CD4-positive, alpha-beta T cell treated with Interleukin-2 at 100 ng/mL for 4 hours (primary cell): ENCODE measurements around the gene TNS1.

Source experiments
- DNase-seq: peaks from one replicate; pipeline ENCODE4 v3.0.0-alpha.2; 2020; ENCODE audit warnings: low spot score

The TNS1 gene

DNA sequence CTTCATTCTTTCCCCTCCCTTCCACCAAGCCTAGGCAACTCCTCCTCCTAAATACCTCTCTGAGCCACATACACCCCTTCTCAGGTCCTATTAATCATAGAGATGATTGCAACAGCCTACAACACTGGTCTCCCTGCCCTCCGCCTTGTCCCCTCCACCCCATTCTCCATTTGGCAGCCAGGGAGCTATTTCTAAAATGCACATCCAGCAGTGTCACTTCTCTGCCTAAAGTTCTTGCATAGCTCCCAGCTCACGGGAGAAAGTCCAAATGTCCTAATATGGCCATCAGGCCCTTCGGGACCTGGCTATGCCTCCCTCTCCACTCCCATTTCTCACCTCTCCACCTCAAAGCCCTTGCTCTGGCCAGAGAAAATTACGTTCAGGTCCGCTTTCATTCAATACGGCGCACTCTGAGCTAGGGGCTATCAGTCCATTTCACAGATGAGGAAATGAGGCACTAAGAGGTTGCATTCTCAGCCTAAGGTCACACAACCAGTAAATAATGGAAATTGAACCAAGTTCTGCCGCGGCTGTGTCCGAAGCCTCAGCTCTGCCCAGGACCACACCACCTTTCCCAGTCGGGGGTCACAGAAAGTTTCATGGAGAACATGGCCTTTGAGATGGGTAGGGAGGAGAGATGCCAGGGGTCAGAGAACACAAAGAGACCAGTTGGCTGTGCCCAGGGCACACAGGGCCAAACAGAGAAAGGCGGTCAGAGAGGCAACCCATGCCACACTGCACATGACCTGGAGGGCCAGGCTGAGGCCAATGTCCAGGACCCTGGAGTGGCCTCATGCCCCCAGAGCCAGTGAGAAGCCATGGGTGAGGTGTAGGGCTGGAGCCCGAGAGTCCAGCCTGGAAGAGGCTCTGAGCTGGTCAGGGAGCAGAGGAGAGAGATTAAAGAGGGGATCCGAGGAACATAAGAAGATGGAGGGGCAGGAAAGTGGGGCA lies 72.8 kb downstream of the TNS1 start:
- DNase-seq: no peak

DNA sequence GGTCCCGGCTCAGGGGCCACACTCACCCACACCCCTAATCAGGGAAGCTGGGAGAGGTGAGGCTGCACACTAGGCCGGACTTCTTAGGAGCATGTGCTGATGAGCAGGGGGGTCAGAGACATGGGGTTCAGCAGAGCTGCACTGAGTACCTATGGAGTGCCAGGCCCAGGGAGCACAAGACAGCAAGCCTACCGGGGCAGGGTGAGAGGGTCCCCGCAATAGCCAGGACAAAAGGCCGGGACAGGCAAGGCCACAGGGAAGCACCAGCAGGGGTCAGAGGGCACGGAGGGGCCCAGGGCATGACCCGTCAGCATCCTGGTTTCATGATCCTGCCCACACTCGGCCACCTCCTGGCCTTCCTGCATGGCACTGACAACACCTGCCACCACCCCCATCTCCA lies 73.5 kb downstream of the TNS1 start:
- no peak for DNase-seq

DNA sequence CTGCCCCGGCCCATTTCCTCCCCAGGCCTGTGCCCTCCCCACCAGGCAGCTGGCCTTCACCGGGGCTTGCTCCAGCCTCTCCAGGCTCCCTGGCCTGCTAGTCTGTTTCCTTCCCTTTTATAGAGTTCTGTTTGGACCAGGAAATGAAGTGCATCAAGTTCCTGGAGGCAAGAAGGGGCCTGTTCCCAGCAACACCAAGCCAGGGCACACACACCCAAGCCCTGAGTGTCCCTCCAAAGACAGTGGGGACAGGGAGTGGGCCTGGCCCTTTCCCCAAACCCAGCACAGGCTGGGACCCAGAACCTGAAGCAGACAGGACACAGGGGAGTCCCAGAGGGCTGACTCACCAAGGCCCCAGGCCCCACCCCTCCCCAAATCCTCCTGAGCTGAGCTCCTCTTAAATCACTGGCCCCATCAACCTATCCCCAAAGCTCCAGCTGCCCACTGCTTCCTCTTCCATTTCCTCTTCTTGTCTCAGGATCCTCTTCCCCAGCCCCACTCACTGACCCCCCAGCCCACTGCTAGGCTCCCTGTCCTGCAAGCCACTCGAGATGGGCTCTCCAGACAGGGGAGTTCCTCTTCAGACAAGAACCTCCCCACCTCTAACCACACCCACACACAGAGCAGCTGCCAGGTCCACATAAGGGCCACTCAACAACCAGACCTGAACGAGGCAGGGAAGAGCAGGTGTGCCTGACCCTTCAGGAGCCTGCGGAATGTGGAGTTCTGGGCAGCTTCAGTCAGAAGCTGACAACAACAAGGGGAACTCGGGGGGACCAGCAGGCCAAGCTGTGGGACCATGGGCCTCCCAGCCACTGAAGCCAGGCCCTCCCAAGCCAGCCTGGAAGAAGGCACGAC lies 74.2 kb downstream of the TNS1 start:
- no peak for DNase-seq

DNA sequence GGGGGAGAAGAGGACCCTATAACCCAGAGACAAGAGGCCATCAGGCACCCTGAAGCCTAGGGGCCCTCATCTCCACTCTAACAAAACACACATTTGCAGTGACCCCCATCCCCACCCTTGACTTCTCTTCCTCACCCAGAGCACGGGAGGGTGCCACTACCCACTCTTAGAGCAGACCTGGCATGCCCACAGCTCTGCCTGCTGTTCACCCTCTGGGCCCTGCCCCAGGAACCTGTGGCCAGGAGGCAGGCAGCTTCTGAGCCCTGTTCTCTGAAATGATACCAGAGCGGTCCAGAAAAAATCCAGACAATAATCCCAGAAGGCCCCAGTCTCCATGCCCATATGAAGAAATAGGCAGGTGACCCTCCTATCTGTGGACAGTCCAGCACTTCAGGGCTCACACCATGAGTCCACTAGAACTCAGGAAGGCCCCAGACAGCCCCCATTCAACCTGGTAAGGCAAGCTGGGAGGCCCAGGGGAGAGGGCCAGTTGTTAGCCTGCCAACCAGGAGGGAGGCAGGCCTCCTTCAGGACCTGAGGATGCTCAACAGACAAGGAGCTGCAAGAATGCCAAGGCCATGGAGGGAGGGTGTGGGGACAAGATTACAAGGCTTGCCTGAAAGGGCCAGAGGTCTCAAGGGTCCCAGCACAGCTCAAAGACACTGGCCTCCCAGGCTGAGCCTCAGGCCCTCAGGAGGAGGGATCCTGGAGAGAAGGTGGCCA lies 75.0 kb downstream of the TNS1 start:
- DNase-seq: no peak

DNA sequence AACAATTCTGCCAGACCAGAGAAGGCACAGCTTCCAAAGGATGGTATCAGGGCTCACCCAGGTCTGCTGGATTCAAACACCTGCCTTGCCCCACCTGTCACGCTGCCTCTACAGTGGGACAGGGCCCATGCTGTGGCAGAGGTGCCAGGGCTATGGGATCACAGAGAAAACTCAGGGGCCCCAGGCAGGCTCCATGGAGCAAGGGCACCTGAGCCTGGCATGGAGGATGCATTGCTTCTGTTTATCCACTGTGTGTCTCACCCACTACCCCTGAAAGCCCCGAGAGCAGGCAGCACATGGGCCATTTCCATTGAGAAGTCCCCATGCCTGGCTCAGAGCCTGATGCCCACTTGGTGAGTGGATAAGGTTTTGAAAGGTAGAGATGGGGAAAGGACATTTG lies 76.0 kb downstream of the TNS1 start:
- DNase-seq: no peak

DNA sequence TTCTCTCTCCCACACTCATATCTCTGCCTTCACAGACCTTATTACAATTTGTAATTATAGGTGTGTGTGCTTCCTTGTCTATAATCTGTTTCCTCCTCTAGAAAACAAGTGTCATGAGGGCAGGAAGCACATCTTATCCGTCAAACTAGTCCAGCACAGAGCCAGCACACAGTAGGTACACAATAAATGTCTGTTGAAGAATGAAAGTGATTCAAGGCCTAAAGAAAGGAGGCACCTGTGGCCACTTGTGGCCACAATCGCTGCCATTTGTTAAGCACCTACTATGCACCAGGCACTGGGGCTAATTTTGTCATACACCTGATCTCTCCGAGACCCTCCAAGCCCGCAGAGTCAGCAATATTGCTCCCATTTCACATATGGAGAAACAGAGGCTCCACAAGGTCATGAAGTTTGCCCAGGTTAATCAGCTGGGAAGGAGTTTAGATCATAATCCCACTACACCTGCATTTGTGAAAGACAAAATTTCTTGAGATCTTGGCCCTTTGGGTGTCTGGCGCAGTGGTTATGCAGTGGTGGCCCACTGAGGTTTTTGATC lies 78.4 kb downstream of the TNS1 start:
- DNase-seq: no peak

DNA sequence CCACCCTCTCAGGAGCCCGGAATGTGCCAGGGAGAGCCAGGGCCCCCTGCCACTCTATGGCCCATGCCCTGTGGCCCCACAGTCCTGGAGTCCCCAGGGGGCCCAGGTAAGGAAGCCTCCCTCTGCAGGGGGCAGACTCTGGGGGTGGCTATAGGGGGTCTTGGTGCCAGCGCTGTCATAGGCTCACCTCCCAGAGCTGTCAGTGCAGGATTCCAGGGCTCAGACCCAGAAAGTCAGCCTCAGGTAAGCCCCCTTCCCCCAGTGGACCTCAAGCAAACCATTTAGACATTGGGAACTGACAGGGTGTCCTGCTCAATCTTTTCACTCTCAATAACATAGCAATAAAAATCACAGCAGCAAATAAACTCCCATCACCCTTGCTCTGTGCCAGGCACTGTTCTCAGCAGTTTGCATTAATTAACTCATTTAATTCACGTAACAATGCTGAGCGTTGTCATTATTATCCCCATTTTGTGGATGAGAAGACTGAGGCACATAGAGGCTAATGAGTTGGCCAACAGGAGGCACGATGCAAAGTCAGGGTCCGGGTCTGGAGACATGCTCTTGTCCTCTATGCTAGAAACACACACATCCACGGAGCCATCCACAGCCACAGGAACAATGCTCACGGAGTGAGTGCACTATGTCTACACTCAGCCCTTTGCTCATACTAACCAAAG lies 79.6 kb downstream of the TNS1 start:
- no peak for DNase-seq

DNA sequence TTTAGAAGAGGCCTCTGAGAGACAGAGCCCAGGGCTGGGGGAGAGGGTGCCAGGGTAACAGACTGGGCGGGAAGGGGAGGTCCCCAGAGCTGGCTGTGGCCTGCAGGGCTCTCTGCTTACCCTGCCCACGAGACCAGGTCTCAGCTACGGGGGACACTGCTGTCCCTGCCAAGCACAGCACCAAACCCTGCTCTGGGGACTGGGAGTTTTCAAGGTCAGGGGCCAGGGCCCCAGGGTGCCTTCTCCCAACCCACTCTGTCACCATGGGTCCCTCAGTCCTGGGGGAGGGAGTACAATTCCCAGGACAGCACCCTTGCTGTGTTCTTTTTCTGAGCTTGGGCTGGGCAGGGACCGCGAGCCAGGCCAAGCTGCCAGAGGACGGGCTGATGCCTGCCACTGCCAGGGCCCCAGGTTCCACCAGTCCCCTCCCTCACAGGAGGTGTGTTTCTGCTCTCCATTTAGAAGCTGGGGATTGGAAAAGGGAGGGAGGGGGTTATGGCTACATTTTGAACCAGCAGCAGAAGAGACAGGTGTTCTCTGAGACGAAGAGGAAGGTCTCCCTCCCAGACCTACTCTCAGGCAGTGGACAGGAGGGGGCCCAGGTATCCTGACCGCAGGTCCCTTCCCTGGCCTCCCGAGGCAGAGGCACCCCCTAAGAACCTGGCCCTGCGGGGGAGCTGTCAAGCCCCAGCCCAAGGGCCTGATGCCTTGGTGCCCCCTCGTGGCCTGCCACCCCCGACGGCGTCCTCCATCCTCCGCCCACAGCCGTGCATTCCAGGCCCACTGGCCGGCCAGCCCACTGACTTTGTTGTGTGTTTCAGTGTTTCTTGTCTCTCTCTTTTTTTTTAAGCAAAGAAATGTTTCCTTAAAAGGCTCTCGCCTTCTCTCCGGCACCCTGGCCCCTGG lies 80.4 kb downstream of the TNS1 start:
- no peak for DNase-seq

DNA sequence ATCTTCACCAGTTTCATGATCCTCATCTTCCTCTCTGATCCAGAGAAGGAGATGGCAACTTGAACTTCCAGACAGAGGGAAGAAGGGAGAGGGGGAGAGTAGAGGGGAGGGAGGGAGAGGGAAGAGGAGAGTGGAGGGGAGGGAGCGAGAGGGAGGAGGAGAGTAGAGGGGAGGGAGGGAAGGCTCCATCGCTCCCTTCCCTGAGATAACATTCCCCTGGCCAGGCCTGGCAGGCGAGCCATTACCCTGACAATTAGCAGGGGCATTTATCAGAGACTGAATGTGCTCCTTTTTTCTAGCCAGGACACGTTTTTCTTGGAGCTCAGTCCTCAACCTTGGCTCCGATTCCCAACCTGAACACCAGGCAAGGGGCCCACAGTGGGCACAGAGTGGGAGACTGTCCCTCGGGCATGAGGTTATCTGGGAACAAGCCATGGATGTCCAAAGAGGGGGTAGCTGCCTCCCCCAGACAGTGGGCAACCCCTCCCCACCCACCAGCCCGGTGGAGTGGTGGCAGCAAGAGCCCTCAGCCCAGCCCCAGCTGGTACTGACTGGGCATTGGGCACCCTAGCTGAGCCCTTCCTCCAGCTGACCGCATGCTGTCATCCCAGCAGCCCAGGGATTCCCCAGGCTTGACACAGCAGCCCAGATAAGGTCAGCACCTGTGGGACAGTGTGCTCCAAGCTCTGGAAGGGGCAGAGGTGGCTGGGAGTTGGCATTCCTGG lies 81.8 kb downstream of the TNS1 start:
- DNase-seq: no peak

DNA sequence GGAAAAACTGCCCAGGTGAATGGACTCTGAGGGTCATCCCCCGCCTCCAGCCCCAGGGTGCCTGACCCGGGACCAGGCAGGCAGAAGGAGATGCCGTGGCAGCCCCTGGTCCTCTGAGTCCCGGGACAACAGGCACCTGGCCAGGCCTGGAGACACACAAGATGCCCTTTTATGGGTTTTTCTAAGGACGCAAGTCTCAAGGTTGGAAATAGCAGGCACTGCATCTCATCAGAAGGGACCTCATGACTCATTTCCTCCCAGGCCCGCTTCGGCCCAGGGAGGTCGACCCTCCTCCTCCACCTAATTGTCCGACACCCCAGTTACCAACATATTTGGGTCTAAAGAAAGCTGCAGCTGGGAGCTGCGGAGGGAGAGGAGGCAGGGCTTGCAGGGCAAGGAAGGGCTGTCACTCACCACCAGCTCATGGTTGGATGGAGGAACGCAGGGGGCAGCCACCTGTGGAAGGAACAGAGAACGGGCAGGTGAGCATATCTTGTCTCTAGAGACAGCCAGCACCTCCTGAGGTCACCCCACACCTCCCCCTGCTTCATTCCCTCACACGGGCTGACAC lies 82.9 kb downstream of the TNS1 start:
- no peak for DNase-seq

DNA sequence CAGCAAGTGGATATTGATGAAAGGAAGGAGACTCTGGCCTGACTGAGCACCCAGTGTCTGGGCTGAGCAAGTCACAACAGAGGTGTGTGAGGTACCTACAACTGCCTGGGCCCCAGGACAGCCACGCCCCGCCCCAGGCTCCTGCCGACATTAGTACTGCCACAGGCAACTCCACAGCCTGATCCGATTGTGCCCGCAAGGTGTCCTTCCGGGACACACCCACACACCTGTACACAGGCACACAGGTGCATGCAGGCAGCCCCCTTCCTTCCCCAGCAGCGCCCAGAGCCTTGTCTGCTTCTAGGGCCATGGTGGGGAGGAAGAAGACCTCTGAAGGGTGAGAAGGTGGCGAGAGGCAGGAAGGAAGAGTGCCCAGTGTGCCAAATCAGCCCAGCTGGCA lies 83.6 kb downstream of the TNS1 start:
- DNase-seq: no peak

DNA sequence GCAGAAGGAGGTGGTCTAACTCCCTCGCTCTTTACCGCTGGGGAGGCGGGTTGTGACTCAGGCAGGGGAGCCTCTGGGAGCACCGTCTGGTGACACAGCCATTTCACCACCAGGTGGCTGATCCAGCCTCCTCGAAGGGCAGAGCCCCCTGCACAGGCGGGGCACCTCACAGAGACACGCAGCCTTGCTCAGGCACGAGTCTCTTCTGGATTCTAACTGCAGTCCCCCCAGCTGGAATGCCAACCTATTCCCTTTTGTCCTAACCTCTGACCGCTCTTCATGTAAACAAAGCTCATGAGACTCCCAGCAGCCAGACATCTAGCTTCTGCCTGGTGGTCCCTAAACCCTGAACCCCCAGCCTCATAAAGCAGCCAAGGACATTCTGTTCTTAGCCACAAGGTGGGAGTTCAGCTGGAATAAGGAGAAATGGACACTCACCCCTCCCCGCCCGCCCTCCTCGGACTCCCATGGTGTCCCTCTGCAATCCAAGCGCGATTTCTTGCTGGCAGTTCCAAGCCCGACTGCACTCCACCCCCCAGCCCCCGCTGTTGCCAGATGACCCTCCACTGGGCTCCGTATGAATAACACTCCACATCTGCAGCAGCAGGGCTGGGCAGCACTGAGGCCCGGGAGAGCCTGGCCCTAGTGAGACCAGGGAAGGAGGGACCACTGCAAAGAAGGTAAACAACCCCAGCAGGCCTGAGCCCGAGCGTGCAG lies 84.3 kb downstream of the TNS1 start:
- DNase-seq: no peak

DNA sequence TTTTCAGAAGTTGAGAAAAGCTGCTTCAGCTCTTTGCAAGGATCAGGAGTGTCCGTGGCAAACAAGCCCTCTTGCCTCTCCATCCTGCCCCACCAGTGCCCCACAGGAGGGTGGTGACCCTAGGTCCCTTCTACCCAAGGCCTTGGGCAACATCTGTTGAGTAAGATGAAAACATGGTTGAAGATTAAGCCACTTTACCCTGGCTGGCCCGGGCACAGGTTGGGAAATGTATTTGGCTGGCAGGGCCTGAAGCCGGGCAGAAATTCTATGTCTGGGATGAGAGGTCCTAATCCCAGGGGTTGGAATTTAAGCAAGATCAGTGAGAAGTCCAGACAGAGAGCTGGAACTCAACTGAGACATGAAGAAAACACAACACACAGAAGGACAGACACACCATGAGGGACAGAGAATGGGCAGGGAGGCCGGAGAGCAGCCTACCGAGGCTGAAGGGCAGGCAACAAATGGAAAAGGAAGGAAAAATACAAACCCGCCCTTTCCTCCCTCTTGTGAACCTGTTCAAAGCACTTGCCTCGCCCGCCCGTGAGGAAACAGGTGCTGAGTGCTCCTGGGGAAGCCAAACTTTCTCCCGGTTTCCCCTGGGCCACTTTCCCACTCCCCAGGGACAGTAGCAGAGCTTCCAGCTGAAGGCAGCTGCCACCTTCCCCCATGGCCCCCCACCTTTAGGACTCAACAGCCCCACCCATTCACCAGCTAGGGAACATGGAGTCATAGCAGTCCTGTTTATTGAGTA lies 86.1 kb downstream of the TNS1 start:
- no peak for DNase-seq

DNA sequence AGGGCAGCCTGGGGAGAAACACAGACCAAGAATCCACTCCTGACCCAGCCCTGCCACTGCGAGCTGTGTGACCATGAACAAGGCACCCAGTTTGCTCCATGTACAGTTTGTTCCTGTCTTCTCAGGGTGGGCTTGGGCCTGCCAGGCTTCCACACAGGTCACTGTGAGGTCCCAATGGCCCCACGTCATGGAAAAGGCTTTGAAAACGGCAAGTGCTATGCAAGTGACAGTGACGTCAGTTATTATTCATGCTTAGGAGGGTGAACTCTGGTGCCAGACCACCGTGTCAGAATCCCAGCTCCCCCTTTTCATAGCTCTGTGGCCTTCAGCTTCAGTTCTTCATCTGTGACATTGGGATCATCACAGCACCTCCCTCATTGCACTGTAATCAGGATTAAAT lies 87.1 kb downstream of the TNS1 start:
- DNase-seq: no peak

DNA sequence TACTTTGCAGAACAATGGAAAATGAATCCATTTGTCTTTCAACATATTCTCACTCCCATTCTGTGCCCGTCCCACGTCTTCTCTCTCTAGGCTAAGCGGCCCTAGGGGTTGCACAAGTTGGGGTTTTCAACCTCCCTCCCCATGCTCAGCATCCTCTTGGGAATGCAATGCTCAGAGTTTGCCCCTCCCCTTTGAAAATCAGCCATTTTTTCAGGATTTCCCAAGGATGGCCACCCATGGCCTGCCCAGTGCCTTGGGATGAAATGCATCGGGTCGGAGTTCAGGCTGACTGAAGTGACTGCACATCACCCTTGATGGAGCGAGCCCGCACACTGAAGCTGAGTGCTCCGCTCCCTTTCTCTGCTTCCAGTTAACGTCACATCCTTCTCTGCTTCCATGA lies 87.9 kb downstream of the TNS1 start:
- DNase-seq: no peak

DNA sequence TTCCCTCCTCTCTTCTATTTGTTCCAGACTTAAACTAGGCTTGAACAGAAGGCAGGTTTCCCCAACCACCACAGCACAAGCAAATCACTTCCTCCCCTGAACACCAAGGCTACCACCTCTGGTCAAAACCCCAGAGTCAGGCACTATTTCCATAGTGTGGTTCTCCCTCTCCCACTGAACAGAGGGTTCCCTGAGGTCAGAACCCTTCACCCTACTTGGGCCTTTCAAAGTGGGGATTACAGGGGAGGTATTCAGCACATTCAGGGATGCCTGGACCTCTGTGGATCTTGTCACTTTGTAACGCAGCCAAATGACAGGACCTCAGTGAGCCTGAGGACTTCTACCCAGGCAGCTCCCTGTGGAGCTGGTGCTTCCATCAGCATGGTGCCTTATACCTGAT lies 88.7 kb downstream of the TNS1 start:
- no peak for DNase-seq

DNA sequence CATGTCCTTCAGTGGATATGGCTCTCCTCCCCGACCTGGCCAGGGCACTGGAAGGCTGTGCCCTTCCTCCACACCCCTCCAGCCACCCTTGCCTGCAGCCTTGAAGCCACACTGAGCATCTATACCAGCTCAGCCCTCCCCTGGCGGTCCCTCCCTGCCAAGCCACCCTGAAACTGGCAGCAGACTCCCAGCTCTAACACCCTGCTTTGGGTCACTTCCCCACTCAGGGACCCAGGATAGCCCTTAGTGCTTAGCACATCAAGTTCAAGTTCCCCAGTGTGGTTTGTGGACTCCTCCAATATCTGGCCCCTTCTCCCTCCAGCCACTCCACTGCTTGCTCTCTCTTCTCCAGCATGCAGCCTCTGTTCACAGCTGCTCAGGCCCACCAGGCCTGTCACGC lies 89.4 kb downstream of the TNS1 start:
- no peak for DNase-seq
